H9 (cell line): ENCODE data around the gene TLX1. TPM values are rescaled to one million over a fixed set of nuclear protein-coding genes. Genes with fewer than 3 reads are reported as not detected.
A peak's percentile ranks its signal among the peaks of the same experiment; 100 is the strongest.

Experiments used
- DNase-seq: peaks from one replicate; pipeline ENCODE4 v3.0.0-alpha.2; 2017
- H2AFZ ChIP-seq: one replicate; pipeline ENCODE4 v1.6.1; 2013; ENCODE audit warnings: mild to moderate bottlenecking, low read length, control low read depth, moderate library complexity
- H2AK5ac ChIP-seq: 2 replicates; pipeline ENCODE4 v1.6.1; 2013; ENCODE audit warnings: low read length, control low read depth, mixed read lengths; ENCODE audit not compliant: insufficient read length
- H2BK120ac ChIP-seq: one replicate; pipeline ENCODE4 v1.6.1; 2013; ENCODE audit warnings: low read depth, mild to moderate bottlenecking, low read length, control low read depth, inconsistent platforms; ENCODE audit not compliant: poor library complexity, severe bottlenecking
- H2BK12ac ChIP-seq: 2 replicates; pipeline ENCODE4 v1.6.1; 2013; ENCODE audit warnings: low read length, control low read depth, mixed read lengths, low read depth; ENCODE audit not compliant: insufficient read length
- H2BK15ac ChIP-seq: 2 replicates; pipeline ENCODE4 v1.6.1; 2013; ENCODE audit warnings: low read depth, low read length, control low read depth
- H2BK20ac ChIP-seq: one replicate; pipeline ENCODE4 v1.6.1; 2013; ENCODE audit warnings: low read depth, mild to moderate bottlenecking, low read length, control low read depth, inconsistent platforms; ENCODE audit not compliant: poor library complexity, severe bottlenecking
- H2BK5ac ChIP-seq: 2 replicates; pipeline ENCODE4 v1.6.1; 2013; ENCODE audit warnings: low read length, control low read depth, mixed read lengths; ENCODE audit not compliant: insufficient read length
- H3K14ac ChIP-seq: 2 replicates; pipeline ENCODE4 v1.6.1; 2013; ENCODE audit warnings: low read length, control low read depth; ENCODE audit not compliant: insufficient read depth
- H3K18ac ChIP-seq: 2 replicates; pipeline ENCODE4 v1.6.1; 2013; ENCODE audit warnings: low read depth, mild to moderate bottlenecking, mixed read lengths, low read length, control low read depth; ENCODE audit not compliant: insufficient read length
- H3K23ac ChIP-seq: 2 replicates; pipeline ENCODE4 v1.6.1; 2013; ENCODE audit warnings: low read length, control low read depth, mixed read lengths, low read depth; ENCODE audit not compliant: insufficient read length
- H3K23me2 ChIP-seq: 2 replicates; pipeline ENCODE4 v1.6.1; 2013; ENCODE audit warnings: low read depth, mild to moderate bottlenecking, mixed read lengths, low read length, control low read depth; ENCODE audit not compliant: insufficient read length, poor library complexity, severe bottlenecking
- H3K27ac ChIP-seq: 2 replicates; pipeline ENCODE4 v1.5.1; 2013; ENCODE audit warnings: low read length, control low read depth, mixed read lengths, low read depth; ENCODE audit not compliant: insufficient read length
- H3K27me3 ChIP-seq: 2 replicates; pipeline ENCODE4 v1.6.1; 2013; ENCODE audit warnings: low read length, control low read depth, inconsistent platforms; ENCODE audit not compliant: insufficient read depth
- H3K4ac ChIP-seq: 2 replicates; pipeline ENCODE4 v1.6.1; 2013; ENCODE audit warnings: low read depth, mild to moderate bottlenecking, control low read depth, inconsistent platforms, low read length, moderate library complexity
- H3K4me1 ChIP-seq: 2 replicates; pipeline ENCODE4 v1.6.1; 2013; ENCODE audit warnings: low read length, control low read depth, inconsistent platforms; ENCODE audit not compliant: insufficient read depth
- H3K4me2 ChIP-seq: 2 replicates; pipeline ENCODE4 v1.6.1; 2013; ENCODE audit warnings: low read length, control low read depth, mixed read lengths; ENCODE audit not compliant: insufficient read length, insufficient read depth
- H3K56ac ChIP-seq: 2 replicates; pipeline ENCODE4 v1.6.1; 2013; ENCODE audit warnings: low read depth, mild to moderate bottlenecking, mixed read lengths, low read length, control low read depth; ENCODE audit not compliant: insufficient read length
- H3K79me1 ChIP-seq: 2 replicates; pipeline ENCODE4 v1.6.1; 2013; ENCODE audit warnings: low read depth, mild to moderate bottlenecking, moderate library complexity, low read length, control low read depth, inconsistent platforms; ENCODE audit not compliant: insufficient read depth, poor library complexity, severe bottlenecking
- H3K79me2 ChIP-seq: 2 replicates; pipeline ENCODE4 v1.6.1; 2013; ENCODE audit warnings: low read length, control low read depth, inconsistent platforms; ENCODE audit not compliant: insufficient read depth
- H3K9ac ChIP-seq: 2 replicates; pipeline ENCODE4 v1.6.1; 2013; ENCODE audit warnings: low read length, control low read depth, mixed read lengths; ENCODE audit not compliant: insufficient read length; ENCODE audit errors: extremely low read depth
- H3K9me3 ChIP-seq: one replicate; pipeline ENCODE4 v1.6.1; 2013; ENCODE audit warnings: low read depth, low read length, inconsistent platforms; ENCODE audit not compliant: control insufficient read depth
- H3T11ph ChIP-seq: one replicate; pipeline ENCODE4 v1.6.1; 2013; ENCODE audit warnings: mild to moderate bottlenecking, low read length, control low read depth, inconsistent platforms
- H4K20me1 ChIP-seq: one replicate; pipeline ENCODE4 v1.6.1; 2013; ENCODE audit not compliant: control insufficient read depth, insufficient read length, insufficient read depth
- H4K5ac ChIP-seq: 2 replicates; pipeline ENCODE4 v1.6.1; 2013; ENCODE audit warnings: low read depth, mild to moderate bottlenecking, mixed read lengths, low read length, control low read depth; ENCODE audit not compliant: insufficient read length
- H4K8ac ChIP-seq: replicated peaks from 2 replicates; pipeline ENCODE4 v1.6.1; 2013; ENCODE audit warnings: low read length, control low read depth, mixed read lengths, low read depth; ENCODE audit not compliant: insufficient read length
- H4K91ac ChIP-seq: 2 replicates; pipeline ENCODE4 v1.6.1; 2013; ENCODE audit warnings: low read depth, mild to moderate bottlenecking, moderate library complexity, mixed read lengths, low read length, control low read depth; ENCODE audit not compliant: insufficient read length
- H3K27ac Mint-ChIP-seq, 3 experiments: 2 replicates in 2 of 3; 3 replicates in 1 of 3; pipeline ENCODE4 v1.8.0; 2020 to 2021; ENCODE audit warnings: mixed read lengths in 3 of 3, mild to moderate bottlenecking in 1 of 3, moderate library complexity in 1 of 3
- H3K27me3 Mint-ChIP-seq: 2 replicates; pipeline ENCODE4 v1.8.0; 2021; ENCODE audit warnings: low read depth, mild to moderate bottlenecking, moderate library complexity, mixed read lengths
- H3K36me3 Mint-ChIP-seq, 3 experiments: 2 replicates in 2 of 3; 3 replicates in 1 of 3; pipeline ENCODE4 v1.8.0; 2020 to 2021; ENCODE audit warnings: low read depth in 3 of 3, mixed read lengths in 3 of 3; ENCODE audit not compliant: insufficient read depth in 1 of 3
- H3K4me1 Mint-ChIP-seq, 2 experiments: 2 replicates each; pipeline ENCODE4 v1.8.0; 2020; ENCODE audit warnings: mixed read lengths in 2 of 2
- H3K4me3 Mint-ChIP-seq, 2 experiments: 2 replicates in 1 of 2; 3 replicates in 1 of 2; pipeline ENCODE4 v1.8.0; 2020 to 2021; ENCODE audit warnings: mild to moderate bottlenecking in 2 of 2, mixed read lengths in 2 of 2, moderate library complexity in 1 of 2
- H3K9me3 Mint-ChIP-seq, 2 experiments: 2 replicates in 1 of 2; 3 replicates in 1 of 2; pipeline ENCODE4 v1.8.0; 2020; ENCODE audit warnings: mild to moderate bottlenecking in 2 of 2, mixed read lengths in 2 of 2, moderate library complexity in 1 of 2
- WGBS: extraction: QIAGEN DNeasy Blood & Tissue Kit; methylation state at CpG from one replicate; pipeline ENCODE4 v1.1.7; 2013; ENCODE audit warnings: missing lambda C conversion rate, low lambda C conversion rate, mixed read lengths; ENCODE audit not compliant: insufficient read length; ENCODE audit errors: extremely low coverage; 5-methylcytosine and 5-hydroxymethylcytosine counted together
- total RNA-seq: library from RNA; stranded (reverse); gene quantifications from 2 replicates; pipeline ENCODE4 v1.2.1, GENCODE V29; 2021
- TF ChIP-seq, protein P1 (sequence below): fragments of 200-600 bp; sonication (generic); conservative IDR thresholded peaks from 3 replicates; pipeline ENCODE4 v1.8.0; 2021; ENCODE audit warnings: antibody characterized with exemption, mild to moderate bottlenecking

TLX1 gene
- total RNA-seq, 1 experiment from 2014 or later, result not detected

DNA sequence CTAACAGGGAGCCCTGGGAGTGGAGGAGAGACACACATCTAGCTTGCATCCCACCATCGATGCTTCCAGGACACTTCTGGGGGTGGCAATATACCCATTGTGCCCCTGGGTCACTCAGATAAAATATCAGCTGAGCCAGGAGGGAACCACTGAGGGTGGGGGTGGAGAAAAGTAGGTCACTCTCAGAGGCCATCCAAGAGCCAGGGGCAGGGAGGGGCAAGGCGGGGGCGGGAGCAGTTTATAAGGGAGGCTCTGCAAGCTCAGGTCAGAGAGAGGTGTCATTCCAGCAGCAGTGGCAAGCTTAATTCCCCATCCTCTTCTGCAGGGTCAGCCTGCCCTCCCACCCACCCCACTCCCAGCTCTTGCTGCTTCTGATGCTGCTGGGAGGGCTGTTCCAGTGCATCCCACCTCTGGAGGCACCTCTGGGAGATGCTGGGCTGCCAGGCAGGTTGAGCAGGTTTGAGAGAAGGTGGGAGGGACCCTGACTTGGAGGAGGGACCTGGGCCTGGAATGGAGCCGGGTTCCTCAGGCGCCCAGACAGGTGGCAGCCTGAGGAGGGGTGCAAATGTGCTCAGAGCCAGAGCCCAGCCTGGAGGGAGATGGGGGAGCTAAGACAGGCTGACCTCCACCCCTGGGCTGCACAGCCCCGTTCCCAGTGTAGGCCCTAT lies 20.1 kb upstream of the TLX1 start:
- no CpG with 5 or more reads among the region's 6 CpGs for WGBS
- Mint-ChIP-seq H3K4me1 (peaks cover 3 to 27% of the 10 kb centered on the region in 2 experiments; a peak in 3 of 4 replicates), H3K27me3 (peaks cover 62% of the 10 kb centered on the region), H3K4me3 (0 out of 5 replicates have a peak overlapping the region, but pooled peaks of 1 of the 2 experiments have one; percentile 17), H3K36me3 (no peaks in the 10 kb centered on the region), H3K9me3 (no peaks in the 10 kb centered on the region), H3K27ac (no peak overlapping the region)
- no peak overlapping the region for H3K4me2 ChIP-seq
- H3K56ac ChIP-seq, result no peak overlapping the region
- H3K4ac ChIP-seq, result no peak overlapping the region
- no peak overlapping the region for H3K18ac ChIP-seq
- H3K4me1 ChIP-seq, result no peaks in the 10 kb centered on the region
- no peak overlapping the region for H3K9ac ChIP-seq
- no peaks in the 10 kb centered on the region for H3K23me2 ChIP-seq
- H2BK20ac ChIP-seq, result no peak overlapping the region
- H4K5ac ChIP-seq, result no peak overlapping the region
- H3K27ac ChIP-seq, result no peak overlapping the region
- H3K79me1 ChIP-seq, result no peaks in the 10 kb centered on the region
- H2BK15ac ChIP-seq, result no peak overlapping the region
- no peak overlapping the region for H4K8ac ChIP-seq
- peak; percentile 53 for DNase-seq
- no peak overlapping the region for H4K91ac ChIP-seq
- H3K9me3 ChIP-seq, result no peaks in the 10 kb centered on the region
- no peaks in the 10 kb centered on the region for H4K20me1 ChIP-seq
- H2BK12ac ChIP-seq, result no peak overlapping the region
- H2BK5ac ChIP-seq, result no peak overlapping the region
- H3K27me3 ChIP-seq, result no peaks in the 10 kb centered on the region
- TF ChIP-seq, protein P1, sequence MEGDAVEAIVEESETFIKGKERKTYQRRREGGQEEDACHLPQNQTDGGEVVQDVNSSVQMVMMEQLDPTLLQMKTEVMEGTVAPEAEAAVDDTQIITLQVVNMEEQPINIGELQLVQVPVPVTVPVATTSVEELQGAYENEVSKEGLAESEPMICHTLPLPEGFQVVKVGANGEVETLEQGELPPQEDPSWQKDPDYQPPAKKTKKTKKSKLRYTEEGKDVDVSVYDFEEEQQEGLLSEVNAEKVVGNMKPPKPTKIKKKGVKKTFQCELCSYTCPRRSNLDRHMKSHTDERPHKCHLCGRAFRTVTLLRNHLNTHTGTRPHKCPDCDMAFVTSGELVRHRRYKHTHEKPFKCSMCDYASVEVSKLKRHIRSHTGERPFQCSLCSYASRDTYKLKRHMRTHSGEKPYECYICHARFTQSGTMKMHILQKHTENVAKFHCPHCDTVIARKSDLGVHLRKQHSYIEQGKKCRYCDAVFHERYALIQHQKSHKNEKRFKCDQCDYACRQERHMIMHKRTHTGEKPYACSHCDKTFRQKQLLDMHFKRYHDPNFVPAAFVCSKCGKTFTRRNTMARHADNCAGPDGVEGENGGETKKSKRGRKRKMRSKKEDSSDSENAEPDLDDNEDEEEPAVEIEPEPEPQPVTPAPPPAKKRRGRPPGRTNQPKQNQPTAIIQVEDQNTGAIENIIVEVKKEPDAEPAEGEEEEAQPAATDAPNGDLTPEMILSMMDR, result no peak
- H3K14ac ChIP-seq, result no peak overlapping the region; the same call in 1 of the 2 replicates
- no peak overlapping the region for H3K23ac ChIP-seq
- H2AK5ac ChIP-seq, result no peak overlapping the region
- no peak overlapping the region for H2BK120ac ChIP-seq
- no peak overlapping the region for H2AFZ ChIP-seq
- H3T11ph ChIP-seq, result no peak overlapping the region
- no peaks in the 10 kb centered on the region for H3K79me2 ChIP-seq
